ENCODE data around the gene COPS9.

DNA sequence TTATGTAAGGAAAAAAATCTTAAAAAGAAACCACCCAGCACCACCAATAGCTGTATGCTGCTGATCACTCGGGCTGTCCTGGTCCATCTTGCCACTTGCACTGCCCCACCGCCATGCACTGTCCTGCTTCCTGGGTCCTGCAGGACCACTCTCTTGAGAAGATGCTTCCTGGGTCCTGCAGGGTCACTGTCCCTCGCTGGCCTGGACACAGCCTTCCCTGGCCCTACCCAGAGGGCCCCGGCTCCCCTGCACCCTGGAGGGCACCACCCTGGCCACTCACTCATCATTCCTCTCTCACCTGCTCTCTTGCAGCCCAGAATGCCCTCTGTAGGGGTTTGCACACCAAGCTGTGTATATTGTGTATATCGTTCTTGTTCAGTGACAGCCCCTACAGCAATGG lies 6.8 kb upstream of the COPS9 start:
- TF ChIP-seq, protein P1, sequence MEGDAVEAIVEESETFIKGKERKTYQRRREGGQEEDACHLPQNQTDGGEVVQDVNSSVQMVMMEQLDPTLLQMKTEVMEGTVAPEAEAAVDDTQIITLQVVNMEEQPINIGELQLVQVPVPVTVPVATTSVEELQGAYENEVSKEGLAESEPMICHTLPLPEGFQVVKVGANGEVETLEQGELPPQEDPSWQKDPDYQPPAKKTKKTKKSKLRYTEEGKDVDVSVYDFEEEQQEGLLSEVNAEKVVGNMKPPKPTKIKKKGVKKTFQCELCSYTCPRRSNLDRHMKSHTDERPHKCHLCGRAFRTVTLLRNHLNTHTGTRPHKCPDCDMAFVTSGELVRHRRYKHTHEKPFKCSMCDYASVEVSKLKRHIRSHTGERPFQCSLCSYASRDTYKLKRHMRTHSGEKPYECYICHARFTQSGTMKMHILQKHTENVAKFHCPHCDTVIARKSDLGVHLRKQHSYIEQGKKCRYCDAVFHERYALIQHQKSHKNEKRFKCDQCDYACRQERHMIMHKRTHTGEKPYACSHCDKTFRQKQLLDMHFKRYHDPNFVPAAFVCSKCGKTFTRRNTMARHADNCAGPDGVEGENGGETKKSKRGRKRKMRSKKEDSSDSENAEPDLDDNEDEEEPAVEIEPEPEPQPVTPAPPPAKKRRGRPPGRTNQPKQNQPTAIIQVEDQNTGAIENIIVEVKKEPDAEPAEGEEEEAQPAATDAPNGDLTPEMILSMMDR (IDR thresholded peaks at IDR 0.05), result no peak
- TF ChIP-seq EP300 (IDR thresholded peaks at IDR 0.05), result no peak
- no peak for TF ChIP-seq POLR2A (IDR thresholded peaks at IDR 0.05)
- no peak for TF ChIP-seq POLR2AphosphoS5 (IDR thresholded peaks at IDR 0.05)
